GM19043 (cell line): ENCODE measurements around the gene TRAPPC2L.

Experiments used
- ATAC-seq: cut with Tn5 transposase; IDR thresholded peaks from one replicate; pipeline ENCODE4 v1.9.1; 2021; ENCODE audit warnings: low read depth; ENCODE audit not compliant: unreplicated experiment

Gene TRAPPC2L

DNA sequence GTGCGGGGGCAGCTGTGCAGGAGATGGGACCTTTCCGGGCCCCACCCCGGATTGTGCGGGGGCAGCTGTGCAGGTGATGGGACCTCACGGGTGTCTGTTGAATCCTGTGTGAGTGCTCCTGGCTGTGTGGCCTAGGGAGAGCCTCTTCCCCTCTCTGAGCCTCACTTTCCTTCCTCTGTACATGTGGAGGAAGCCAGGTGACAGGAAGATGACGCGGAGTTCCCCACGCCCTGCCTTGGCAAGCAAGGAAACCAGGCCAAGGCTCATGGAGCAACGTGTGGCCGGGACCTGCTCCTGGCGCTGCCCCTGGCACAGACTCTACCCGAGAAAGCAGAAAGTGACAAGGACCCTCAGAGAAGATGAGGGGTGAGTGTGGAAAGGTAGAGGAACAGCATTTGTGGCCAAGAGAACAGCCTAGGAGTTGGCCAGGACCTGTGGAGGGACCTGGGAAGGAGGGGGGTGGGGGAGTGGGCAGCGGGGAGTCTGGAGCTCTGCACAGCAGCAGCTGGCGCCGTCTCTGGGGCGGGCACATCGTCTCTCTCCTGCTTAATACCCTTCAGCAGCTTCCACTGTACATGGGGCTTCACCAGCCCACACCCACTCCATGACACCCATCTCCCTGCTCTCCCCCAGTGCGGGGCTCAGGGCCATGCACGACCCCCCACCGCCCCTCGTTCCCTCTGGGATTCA is 47.9 kb downstream of the TRAPPC2L start:
- no peak for ATAC-seq

DNA sequence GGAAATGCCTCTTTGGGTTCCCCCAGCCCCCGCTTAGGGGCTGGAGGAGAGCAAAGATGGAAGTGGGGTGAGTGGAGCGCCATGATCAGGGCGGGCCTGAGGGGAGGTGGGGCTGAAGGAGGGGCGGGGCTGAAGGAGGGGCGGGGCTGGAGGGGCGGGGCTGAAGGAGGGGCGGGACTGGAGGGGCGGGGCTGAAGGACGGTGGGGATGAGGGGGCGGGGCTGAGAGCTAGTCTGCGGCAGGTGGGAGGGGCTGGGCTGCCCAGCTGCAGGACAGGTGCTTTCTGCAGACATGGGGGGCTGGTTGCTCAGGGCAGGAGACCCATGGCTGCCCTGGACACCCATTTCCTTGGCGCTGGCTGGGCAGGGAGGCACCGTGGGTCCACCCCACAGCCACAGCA is 48.6 kb downstream of the TRAPPC2L start:
- ATAC-seq, result no peak

- no peak for ATAC-seq
These were observed 49.1 kb downstream of the TRAPPC2L start for GRCh38 chr16:88906020-88906419.

- ATAC-seq, result no peak
These were observed 49.7 kb downstream of the TRAPPC2L start for GRCh38 chr16:88906535-88907105.

DNA sequence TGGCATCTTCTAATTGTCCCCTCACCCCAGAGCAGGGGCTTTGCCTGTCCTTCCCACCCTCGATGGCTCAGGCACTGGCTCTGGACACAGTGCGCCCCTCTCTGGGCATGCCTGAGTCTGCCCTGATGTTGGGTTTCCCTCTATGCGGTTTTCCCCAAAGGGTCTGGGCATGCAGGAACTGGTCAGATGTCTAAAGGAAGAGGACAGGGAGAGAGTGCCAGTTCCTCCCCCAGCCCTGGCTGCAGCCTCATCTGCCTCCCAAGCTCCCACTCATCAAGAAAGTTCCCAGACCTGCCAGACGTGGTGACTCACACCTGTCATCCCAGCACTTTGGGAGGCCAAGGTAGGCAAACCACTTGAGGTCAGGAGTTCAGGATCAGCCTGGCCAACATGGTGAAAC is 50.8 kb downstream of the TRAPPC2L start:
- ATAC-seq, result no peak

GRCh38 chr16:88908307-88908706 is 51.4 kb downstream of the TRAPPC2L start:
- ATAC-seq, result no peak

DNA sequence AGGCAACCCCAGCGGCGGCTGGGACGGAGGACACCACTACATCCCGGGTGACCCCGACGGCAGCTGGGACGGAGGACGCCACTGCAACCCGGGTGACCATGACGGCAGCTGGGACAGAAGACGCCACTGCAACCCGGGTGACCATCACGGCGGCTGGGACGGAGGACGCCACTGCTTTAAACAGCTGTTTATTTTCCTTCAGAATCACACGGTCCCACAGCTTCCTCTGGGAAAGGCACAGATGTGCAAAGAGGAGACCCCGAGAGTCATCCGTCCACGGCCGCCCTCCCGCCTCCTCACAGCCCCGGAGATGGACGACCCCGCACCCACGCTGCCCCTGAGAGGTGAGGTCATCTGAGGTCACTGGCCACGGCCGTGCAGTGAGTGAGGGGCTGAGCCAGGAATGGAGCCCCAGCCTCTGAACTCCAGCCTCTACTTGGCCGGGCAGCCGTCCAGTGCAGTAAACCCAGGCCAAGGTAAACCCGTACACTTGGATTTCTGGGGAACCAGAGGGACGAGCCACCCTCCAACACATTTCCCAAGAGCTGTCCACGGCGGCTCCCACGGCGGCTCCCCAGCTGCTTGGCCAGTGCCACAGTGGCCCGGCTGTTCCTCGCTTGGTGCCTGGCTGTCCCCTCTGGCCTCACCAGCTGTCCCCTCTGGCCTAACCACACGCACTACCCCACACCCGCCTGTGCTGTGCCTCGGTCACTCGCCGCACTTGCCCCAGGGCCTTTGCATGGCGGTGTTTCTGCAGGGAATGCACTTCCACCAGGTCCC is 52.7 kb downstream of the TRAPPC2L start:
- no peak for ATAC-seq

GRCh38 chr16:88910284-88911135 is 53.6 kb downstream of the TRAPPC2L start:
- no peak for ATAC-seq

DNA sequence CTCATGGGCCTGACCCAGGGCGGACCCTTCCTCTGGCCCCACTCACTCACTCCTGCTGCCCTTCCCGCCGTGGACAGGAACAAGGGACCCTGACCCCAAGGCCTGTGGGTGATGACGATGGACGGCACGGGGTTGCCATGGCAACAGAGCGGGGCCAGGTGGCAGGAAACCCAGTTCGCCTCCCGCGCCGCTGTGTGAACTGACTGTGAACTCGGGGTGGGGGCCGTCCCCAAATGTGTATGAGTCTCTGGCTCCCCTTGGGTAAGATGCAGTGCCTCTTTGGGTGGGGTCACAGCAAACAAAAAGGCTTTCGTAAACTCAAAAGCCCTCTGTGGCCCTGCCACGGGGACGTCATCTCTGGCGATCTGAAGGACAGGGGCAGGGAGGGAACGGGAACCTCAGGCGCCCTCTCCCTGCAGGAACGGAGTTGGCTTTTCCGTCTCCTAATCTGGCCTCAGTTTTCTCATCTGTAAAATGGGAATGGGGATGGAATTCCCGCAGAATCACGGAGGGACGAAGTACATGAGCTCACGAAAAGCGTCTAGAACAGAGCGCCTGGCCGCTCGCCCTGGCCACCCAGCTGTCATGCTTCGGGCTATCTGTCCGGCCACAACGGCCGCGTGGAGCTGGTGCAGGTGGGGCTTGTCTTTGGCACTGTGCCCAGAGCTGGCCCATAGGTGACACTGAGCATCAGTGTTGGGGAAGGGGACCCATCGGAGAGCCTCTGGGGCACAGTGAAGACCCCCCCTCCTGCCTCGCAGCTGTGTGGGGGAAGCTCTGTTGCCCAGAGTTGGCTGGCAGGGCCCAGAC is 54.4 kb downstream of the TRAPPC2L start:
- no peak for ATAC-seq

GRCh38 chr16:88911946-88912310 is 55.0 kb downstream of the TRAPPC2L start:
- ATAC-seq, result no peak
